NCI-H526 treated with DMSO at 0.1 percent for 48 hours (cell line): ENCODE results near the gene FHAD1.

Experiments
- DNase-seq: peaks from one replicate; lab custom pipeline; 2025; lab: John Stamatoyannopoulos, UW

FHAD1 gene

DNA sequence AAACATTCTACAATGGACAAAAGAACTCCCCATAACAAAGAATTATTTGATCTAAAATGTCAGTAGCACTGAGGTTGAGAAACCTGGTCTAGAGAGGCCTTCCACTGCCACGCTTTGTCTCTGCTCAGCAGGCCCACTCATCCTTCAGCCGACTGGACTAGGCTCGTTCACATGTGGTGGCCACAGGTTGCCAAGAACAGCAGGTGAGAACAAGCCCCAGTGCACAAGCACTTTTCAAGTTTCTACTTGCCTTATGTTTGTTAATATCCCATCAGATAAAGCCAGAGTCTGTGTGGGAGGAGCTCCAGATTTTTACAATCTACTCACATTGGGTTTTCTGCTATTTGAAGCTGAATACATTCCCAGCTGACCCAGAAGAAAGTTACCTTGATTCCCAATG is 153.6 kb downstream of the FHAD1 start:
- DNase-seq, result no peak

DNA sequence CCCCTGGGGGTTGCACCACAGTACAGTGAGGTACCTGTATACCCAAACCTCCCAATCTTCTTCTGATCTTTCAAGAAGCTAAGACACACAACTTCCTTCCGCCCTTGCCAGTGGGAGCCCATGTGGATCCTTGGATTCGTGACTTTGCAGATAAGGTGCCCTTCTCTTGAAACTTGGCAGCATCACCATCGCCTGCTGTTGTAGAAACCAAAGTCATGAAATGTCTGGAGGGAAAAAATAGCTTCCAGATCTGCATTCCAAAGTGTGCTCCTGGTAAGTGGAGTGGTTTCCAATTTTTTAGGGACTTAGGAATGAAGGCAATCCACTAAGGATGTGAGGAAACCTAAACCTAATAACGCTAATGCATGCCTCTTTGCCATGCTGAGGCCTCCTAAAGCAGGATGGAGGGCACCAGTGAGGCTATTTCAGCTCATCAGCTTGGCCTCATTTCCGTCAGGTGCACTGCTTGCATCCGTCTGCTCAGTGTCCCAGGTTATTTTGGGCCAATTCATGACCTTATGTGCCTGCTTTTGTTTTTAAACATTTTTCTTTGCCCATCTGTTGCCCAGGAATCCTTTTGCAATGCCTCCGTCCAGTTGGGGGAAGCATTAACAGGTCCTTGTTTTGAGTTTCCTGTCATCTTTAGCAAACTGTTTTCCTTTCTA is 154.5 kb downstream of the FHAD1 start:
- DNase-seq, result no peak

DNA sequence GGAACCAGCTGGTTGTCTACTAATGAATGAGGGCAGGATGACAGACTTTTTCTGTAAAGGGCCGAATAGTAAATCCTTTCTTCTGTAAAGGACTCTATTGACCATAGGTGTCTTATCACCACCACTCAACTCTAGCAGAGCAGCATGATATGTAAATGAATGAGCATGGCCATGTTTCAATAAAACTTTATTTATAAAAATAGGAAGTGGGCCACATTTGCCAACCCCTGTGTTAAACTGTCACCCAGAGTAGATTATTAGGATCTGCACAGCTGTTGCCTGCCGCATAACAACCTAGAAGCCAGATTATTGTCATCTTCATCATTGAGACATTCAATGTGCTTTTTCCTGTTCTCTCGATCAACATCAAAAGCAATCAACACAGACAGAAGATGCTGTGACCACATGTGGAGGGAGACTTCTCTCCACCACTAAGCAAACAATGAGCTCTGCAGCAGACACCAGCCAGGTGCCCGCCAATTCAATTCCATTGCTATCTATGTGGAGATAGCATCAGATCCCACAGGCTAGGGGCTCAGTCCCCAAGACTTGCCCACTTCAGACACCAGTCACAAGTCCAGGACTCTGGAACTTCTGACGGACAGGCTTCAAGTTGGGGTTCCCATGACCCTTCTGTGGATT is 155.9 kb downstream of the FHAD1 start:
- no peak for DNase-seq

DNA sequence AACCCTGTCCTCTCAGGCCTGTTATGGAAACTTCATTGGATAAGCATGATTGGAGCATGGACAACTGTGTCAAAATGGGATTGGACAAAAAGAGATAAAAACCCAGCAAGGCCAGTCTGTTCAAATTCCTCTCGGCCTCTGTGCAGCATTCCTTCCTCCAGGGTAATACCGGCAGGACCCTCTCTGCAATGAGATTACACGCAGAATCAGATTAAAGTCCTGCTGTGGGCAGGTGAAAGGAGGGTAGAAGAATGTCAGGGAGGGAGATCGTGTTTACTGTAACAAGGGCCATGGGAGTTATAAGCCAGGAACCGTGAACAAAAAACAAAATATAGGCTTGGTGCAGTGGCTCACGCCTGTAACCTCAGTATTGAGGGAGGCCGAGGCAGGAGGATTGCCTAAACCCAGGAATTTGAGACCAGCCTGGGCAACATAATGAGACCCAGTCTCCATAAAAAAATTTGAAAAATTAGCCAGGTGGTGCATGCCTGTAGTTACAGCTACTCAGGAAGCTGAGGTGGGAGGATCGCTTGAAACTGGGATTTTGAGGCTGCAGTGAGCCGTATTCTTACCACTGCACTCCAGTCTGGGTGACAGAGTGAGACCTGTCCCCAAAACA is 157.0 kb downstream of the FHAD1 start:
- DNase-seq, result no peak

DNA sequence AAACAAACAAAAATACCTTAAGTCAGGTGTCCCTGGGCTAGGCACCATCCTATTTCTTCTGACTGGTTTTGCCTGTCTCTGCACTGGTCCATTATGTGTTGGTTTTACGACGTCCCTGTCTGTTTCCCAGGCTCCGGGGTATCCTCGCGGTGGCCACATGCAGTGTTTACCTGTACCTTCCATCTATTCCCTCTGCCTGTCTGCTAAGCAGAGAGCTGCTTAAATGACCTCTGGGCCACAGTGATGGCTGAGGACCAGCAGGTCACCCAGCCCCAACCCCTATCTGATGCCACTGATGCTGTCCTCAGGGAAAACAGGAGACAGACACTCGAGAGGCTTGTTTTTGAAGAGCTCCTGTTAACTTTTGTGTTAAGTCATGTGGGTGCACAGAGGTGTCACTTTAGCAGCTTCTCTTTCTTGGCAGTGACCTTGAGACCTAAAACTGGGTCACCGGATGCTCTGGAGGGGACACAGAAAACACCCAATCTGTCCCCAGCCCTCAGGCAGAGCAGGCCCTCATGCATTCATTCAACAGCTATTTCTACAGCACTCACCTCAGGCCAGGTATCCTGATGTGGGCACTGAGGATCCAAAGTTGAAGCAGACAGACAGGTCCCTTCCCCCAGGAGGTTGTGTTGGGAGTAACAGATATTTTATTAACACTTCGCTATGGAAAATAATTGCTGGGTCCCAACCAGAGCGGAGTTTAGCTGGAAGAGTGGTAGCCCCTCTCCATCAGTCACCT is 158.3 kb downstream of the FHAD1 start:
- DNase-seq, result no peak

DNA sequence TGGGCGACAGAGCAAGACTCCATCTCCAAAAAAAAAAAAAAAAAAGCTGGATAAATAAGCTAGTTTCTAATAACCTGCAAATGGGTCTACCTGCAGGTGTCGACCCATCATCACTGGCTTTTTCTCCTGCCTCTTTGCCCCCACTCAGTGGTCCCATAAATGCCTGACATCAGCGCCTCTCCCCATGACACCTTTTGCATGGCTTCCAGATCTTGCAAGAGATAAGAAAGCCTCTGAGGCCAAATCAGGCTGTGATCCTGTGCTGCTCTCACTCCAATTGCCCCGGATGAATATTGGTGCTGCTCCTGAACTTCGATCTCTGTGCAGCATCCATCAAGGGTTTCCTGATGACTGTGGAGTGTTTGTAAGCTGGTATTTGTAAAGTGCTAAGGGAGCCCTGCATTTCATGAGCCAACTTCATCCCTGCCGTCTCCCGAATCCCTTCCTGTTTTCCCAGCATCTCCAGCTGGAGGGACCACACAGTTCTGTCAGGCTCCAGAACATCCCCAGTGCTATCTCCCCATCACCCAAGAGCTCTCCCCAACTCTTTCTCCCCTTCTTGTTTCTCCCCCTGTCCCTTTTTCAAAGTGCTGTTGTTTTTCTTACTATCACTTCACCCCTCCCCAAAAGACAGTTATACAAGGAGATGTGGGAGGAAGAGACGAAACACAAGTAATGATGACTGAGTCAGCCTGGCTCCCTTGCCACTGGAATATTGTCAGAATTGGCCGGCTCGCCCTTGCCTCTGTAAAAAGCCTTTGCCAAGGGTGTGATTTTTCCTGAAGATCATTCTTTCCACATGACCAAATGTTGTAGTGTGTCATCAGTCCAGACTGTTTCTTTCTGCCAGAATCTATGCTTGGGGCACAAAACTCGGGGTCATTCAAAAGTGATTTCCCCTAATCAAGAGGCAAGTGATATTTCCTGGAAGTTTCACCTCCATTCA is 159.9 kb downstream of the FHAD1 start:
- DNase-seq, result no peak

DNA sequence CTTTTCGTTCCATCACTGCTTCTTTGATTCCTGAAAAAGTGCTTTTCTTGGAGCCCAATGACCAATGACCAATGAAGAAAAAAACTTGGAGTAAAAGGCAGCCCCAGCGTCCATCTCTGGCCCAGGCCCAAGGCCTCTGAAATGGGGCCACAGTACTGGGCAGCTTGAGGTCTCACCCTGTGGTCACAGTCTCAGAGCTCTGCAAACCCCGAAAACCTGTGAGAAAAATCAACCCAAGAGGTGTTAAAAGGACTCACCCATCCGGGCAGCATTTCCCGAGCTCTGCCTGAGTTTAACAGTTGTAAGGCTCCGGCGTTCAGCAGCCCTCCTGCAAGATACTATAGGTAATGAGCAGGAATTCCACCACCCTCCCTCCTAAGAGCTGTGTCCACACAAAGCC is 160.6 kb downstream of the FHAD1 start:
- no peak for DNase-seq

DNA sequence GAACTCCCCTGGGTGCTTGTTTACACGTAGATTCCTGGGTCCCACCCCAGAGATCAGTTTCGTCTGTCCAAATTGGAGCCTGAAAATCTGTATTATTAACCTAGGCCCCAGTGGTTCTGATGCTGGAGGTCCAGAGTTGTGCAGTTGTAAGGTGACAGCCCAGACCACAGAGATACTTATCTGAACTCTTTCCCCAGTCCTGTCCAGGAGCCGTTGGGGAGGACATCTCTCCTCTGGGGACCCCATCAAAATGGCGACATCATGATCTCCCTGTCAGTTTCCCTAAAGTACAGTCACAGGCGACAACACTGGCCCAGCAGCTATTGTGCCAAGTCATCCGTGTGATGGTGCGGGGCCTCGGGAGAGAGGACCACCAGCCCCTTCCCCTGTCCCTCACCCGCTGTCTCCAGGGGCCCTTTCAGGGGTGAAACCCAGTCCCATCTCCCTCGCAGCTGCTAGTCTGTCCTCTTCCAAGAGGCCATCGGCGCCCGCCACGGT is 161.9 kb downstream of the FHAD1 start:
- DNase-seq, result no peak

DNA sequence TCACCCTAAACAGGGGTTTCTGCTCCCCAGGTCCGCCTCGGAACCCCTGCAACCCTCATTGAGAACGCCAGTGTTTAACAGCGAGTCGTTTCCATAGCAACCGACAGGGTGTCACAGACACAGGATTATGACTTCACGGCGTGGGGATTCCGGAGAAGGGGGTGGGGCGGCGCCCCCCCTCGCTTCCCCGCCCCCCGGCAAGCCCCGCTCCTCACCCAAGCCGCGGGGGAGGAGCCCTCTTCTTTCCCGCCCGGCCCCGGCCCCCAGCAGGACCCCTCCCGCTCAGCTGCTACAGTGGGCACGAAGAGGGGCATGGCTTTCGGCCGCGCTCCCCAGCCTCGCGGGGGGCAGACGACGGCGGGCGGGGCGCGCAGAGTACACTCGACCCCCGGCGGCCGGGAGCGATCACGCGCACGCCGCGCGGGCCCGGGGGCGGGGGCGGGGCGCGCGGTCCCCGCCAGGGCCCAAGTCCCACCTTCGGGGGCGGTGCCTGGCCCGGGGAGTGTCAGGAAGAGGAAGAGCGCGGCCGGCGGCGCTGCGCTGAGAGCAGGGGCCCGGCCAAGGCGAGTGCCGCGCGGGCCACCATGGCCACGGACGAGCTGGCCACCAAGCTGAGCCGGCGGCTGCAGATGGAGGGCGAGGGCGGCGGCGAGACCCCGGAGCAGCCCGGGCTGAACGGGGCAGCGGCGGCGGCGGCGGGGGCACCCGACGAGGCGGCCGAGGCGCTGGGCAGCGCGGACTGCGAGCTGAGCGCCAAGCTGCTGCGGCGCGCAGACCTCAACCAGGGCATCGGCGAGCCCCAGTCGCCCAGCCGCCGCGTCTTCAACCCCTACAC is 162.6 kb downstream of the FHAD1 start, which contains the start of gene EFHD2:
TSS of gene EFHD2 (plus strand) at position 501 of the 835 bp plus-strand sequence. CDS start at position 585, 84 bp downstream.
- peak; percentile 64 for DNase-seq

DNA sequence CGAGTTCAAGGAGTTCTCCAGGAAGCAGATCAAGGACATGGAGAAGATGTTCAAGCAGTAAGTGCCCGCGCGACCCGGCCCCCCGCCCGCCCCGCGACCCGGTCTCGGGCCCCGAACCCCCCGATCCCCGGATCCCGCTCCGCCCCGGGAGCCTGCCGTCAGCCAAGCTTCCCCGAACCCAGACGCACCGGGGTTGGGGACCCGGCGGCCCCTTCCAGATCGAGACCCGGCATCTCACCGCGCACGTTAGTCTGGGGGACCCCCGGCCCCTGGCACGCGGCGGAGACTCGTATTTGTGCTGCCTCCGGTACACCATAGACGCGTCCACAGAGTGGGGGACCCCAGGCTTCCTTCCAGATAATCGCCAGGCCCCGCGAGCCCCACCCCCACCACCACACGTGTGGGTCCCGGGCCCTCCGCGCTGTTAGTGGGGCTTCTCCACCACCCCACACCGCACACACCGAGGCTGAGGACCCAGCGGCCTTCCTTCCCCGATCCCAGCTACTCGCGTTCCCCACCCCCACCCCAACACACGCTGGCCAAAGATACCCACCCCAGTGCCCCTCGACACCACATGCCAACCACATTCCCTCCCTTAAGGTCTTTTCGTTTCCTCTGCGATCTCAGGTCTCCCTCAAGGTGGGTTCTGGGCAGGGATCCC is 163.3 kb downstream of the FHAD1 start:
- DNase-seq, result no peak

DNA sequence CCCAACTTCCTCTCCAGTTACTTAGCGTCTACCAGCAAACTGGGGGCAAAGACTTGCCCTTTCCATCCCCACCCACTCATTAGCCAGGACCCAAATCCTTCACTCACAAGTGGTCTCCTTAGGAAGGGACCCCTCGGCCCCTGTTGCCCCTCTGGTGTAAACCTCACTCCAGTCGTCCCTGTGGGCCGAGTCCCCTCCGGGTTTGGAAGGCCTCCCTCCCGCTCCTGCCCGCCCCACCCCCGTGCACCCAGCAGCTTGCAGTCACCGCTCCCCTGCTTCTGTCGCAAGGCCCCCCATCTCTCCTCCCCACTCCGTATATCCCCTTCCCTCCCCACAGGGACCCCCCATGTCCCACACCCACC is 163.8 kb downstream of the FHAD1 start:
- DNase-seq, result no peak

DNA sequence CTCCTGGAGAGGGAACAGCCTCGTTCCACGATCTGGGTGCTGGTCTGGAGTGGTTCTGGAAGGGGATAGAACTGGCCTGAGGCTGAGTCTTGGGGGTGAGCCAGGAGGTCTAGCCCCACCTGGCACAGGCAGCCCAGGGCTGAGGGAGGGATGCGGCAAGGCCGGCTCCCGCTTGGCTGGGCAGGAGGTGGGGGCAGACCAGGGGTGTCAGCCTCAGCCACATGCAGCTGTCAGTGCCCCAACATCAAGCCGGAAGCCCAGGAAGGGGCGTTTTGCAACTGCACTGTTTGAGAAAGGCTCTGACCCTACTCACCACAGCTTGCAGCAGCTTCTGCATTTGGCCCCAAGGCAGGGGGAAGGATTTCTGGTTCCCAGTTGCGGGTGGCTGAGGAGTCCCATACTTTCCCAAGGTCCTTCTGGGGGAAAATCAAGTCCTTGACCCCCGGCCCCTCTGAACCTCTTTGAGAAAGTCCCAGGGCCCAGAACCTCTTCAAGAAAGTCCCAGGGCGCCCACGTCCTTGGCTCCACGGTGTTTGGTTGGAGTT is 164.6 kb downstream of the FHAD1 start:
- no peak for DNase-seq

DNA sequence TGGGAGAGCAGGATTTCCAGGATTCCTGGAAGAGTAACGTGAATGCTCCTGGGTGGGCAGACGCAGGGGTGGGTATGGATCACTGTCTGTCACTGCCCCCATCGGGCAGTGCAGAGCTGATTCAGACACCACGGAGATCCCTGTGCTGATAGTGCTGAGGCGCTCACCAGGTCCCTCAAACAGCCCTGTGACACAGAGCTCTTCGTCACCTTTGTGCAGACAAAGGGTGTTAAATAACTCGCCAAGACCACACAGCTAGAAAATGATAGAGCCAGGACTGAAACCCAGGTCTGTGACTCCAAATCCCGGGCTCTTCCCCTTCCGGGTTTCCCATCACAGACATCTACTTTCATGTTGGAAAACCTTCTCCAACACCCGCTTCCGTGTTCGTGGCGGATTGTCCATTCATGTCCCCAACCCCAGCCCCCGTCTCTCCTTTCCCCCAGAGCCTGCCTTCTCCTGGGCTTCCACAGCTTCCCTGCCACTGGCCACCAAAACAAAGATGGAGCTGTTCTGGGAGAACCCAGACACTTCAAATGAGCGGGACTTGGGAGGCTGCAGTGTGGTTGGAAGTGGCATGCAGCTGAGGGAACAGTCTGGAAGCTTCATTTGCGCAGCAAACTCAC is 165.3 kb downstream of the FHAD1 start:
- no peak for DNase-seq

DNA sequence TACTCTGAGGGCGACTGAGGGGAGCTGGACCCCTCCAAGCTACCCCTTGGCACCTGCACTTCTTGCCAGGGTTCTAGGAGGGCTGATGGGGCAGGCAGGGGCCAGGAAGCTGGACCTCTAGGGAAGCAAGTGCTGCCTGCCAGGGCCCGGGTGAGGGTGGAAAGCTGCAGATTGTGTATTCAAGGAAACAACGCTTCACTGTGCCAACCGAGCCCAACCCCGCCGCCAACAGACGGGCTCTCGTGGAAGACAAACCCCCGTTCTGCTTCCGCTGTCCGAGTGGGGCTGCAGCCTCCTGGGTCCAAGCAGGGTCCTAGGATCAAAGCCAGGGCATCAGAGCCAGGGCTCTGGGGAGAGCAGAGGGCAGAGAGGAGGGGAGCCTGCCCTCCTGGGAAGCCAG is 165.8 kb downstream of the FHAD1 start:
- DNase-seq, result no peak

DNA sequence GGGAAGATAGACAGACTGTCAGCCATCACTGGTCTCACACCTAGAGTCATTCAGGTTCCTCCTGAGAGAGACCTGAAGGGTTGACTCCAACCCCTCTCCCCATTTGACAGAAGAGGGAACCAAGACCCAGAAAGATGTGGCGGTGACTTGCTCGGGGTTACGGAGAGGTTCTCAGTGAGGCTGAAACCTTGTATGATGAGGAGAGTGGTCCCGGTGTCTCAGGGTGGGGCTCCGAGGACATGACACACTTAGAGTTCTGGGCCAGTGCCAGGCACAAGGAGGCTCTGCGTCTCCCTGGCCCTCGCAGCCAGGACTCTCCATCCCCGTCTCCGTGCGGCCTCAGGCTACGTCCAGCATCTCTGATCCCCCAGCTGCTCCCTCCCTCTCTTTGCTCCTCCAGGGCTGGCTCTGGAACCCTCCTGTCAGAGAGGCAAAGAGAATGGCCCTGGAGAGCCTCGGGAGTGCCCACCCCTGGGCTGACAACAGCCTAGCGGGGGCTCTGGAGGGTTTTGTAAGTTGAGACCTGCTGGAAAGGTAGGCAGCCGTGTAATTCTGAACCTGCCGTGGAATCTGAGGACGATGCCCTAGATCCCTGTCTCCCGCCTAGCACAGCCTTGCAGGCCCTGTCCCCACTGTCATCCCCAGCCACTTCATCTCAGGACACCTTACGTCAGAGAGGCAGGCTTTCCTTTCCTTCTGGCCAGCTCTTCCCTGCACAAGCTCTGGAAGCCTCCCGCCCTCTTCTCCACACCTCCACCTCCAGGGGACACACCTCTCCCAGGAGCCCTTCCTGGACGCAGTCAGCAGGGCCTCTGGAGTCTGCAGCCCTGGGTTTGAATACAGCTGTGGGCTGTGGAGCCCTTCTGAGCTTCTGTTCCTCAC is 166.8 kb downstream of the FHAD1 start:
- DNase-seq, result no peak

DNA sequence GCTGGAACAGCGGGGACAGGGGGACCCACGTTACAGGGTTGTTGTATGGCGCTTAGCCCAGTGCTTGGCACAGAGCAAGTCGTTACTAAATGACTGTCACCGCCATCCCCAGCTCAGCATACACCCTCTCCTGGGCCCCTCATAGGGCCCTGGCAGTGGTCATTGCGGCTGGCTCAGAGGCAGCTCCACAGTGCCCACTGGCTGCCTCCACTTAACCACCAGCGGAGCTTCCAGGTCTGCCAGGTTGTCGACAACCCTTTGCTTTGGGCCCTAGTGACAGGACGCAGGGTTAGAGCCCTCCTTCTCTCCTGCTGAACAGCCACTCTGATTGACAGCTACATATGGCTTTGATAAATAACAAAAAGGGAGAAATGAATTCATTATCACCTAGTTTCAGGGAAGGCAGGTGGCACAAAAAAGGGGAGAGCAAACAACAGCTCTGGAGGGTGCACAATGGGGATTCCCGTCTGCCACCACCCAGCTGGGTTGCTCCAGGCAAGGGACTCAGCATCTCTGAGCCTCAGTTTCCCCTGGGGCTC is 167.5 kb downstream of the FHAD1 start:
- DNase-seq, result no peak

DNA sequence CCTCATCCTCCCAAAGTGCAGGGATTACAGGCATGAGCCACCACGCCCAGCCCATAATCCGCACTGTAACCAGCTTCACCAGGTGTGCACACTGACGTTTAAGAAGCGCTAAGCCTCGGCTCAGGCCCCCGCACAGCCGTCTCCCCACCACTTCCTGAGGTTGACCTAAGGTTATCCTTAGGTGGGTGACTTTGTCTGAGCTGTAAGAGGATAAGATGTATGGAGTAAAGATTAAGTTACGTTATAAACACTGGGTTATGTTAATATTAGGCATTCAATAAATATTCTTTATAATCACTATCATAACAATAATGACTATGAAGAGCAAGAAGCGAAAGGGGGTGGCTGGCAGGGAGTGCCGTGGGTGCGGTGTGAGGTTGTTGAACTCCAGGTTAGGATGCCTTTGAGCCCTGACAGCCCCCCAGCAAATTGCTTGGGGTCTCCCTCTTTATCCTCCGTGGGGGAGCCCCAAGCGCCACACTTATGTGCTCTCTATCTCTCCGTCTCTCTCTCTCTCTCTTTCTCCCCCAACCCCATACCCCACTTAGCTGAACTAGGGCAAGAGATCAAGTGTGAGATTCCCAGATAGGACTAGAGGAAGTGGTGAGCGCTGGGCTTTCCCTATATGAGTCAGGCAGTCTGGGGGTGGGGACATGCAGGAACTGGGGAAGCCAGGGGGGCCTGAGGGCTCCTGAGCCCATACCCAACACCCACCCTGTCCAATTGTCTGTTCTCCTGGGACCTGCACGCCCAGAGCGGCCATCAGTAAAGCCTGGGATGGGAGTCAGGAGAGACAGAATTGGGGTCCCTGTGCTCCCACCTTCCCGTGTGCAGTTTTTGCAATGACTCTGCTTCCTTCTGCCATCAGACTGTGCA is 170.3 kb downstream of the FHAD1 start:
- no peak for DNase-seq
